Cardiac muscle cell (in vitro differentiated cells and primary cell): ENCODE measurements around the gene MYL10. TPM values are rescaled to one million over a fixed set of nuclear protein-coding genes. Genes with fewer than 3 reads are reported as not detected.
A peak's percentile ranks its signal among the peaks of the same experiment; 100 is the strongest.

Experiments used
- DNase-seq, 2 donors: peaks; one replicate each; pipeline versions ENCODE4 v3.0.0 to v3.0.0-alpha.2; 2010 to 2017; ENCODE audit warnings: low read depth in 1 of 2, low spot score in 1 of 2
- H3K27ac ChIP-seq: fragments of 200-600 bp; sonication (generic); 2 replicates; pipeline ENCODE4 v1.5.1; 2016
- H3K27me3 ChIP-seq: fragments of 200-600 bp; sonication (generic); 2 replicates; pipeline ENCODE4 v1.6.0; 2016; ENCODE audit warnings: control low read depth
- H3K36me3 ChIP-seq: fragments of 200-600 bp; sonication (generic); 2 replicates; pipeline ENCODE4 v1.5.1; 2016; ENCODE audit warnings: control low read depth
- H3K4me1 ChIP-seq: fragments of 200-600 bp; sonication (generic); 2 replicates; pipeline ENCODE4 v1.8.1; 2017; ENCODE audit warnings: low read depth, mild to moderate bottlenecking, mixed run types
- H3K4me3 ChIP-seq: fragments of 200-600 bp; sonication (generic); 2 replicates; pipeline ENCODE4 v1.5.1; 2016; ENCODE audit warnings: mild to moderate bottlenecking
- H3K9me3 ChIP-seq: fragments of 200-600 bp; sonication (generic); 2 replicates; pipeline ENCODE4 v1.5.1; 2017; ENCODE audit warnings: low read depth, mild to moderate bottlenecking, control low read depth
- CTCF ChIP-seq: IDR thresholded peaks from 2 replicates; pipeline ENCODE4 v1.5.1; 2012; ENCODE audit warnings: low read depth, mild to moderate bottlenecking, low read length
- polyA plus RNA-seq: library from polyadenylated mRNA; unstranded; fragments of >200 nt; fragmentation: Nextera tagmentation; extraction: Ambion mirVana; gene quantifications from 2 replicates; pipeline ENCODE4 v1.2.1, GENCODE V29; 2016
- total RNA-seq: library from RNA; depleted of rRNA; stranded (reverse); fragments of >200 nt; gene quantifications from 2 replicates; pipeline ENCODE4 v1.2.3, GENCODE V29; 2016

The MYL10 gene
- not detected in 2 replicates for total RNA-seq
- polyA plus RNA-seq: not detected in 2 replicates

DNA sequence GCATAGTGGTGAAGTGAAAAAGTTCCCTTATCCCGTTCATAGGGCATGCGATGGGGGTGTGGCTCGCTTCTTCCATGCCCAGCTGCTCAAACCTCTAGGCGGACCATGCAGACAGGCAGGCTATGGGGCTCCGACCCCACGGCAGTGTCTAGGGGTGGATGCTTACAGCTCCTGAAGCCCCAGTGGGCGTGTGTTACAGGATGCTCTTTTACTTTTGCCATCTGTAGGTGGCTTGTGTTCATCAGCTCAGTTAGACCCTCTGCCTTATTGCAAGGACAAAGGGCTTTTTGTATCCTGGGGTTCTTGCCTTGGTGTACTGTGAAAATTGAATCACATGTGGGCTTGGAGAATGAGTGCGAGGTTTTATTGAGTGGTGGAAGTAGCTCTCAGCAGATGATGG lies at the start of gene MYL10:
TSS of gene MYL10 (minus strand) at position 126 of the 400 bp plus-strand sequence. CDS start 178 bp downstream, outside the sequence.
- TF ChIP-seq CTCF: no peak
- Histone ChIP-seq H3K36me3 (no peaks in the 10 kb centered on the region), H3K27me3 (no peaks in the 10 kb centered on the region), H3K27ac (no peak within 1 kb of the TSS), H3K9me3 (no peaks in the 10 kb centered on the region), H3K4me3 (no peak within 1 kb of the TSS), H3K4me1 (no peaks in the 10 kb centered on the region)
- DNase-seq: no peak

- Histone ChIP-seq H3K4me1 (no peaks in the 10 kb centered on the region), H3K4me3 (no peak overlapping the region), H3K36me3 (no peaks in the 10 kb centered on the region), H3K9me3 (no peaks in the 10 kb centered on the region), H3K27ac (no peak overlapping the region), H3K27me3 (no peaks in the 10 kb centered on the region)
- no peak for TF ChIP-seq CTCF
- peak in 1 of 2 donors; percentile 37 for DNase-seq
Measured at GRCh38 chr7:101678658-101679057, 49.6 kb upstream of the MYL10 start.

- no peak for DNase-seq
- Histone ChIP-seq H3K27me3 (no peaks in the 10 kb centered on the region), H3K27ac (no peak overlapping the region)
Measured at GRCh38 chr7:101677797-101678479, 48.8 kb upstream of the MYL10 start.

GRCh38 chr7:101677391-101677790 lies 48.3 kb upstream of the MYL10 start:
- Histone ChIP-seq H3K4me3 (no peak overlapping the region), H3K4me1 (no peaks in the 10 kb centered on the region), H3K9me3 (no peaks in the 10 kb centered on the region), H3K27ac (no peak overlapping the region), H3K27me3 (no peaks in the 10 kb centered on the region), H3K36me3 (no peaks in the 10 kb centered on the region)
- no peak for DNase-seq
- TF ChIP-seq CTCF: no peak

More at GRCh38 chr7:101677797-101678479, 48.8 kb upstream of the MYL10 start:
- Histone ChIP-seq H3K36me3 (no peaks in the 10 kb centered on the region), H3K4me3 (no peak overlapping the region), H3K4me1 (no peaks in the 10 kb centered on the region), H3K9me3 (no peaks in the 10 kb centered on the region)
- no peak for TF ChIP-seq CTCF

- no peaks in the 10 kb centered on the region for H3K36me3 ChIP-seq
- no peak for DNase-seq
- no peaks in the 10 kb centered on the region for H3K4me1 ChIP-seq
- H3K4me3 ChIP-seq: no peak overlapping the region
- no peaks in the 10 kb centered on the region for H3K27me3 ChIP-seq
- no peak overlapping the region for H3K27ac ChIP-seq
- TF ChIP-seq CTCF: no peak
- H3K9me3 ChIP-seq: no peaks in the 10 kb centered on the region
Measured at GRCh38 chr7:101676956-101677355, 47.9 kb upstream of the MYL10 start.
